HG03025 (cell line): Measurements from ENCODE around the gene DLG2.
"Not testable (repeated sequence)": the region's sequence is repeated elsewhere in the genome, so short reads cannot be mapped to it uniquely, and the experiment has no call there.

ENCODE experiments used
- ATAC-seq: cut with Tn5 transposase; IDR thresholded peaks from one replicate; pipeline ENCODE4 v1.9.1; 2021; ENCODE audit warnings: mild to moderate bottlenecking, moderate library complexity; ENCODE audit not compliant: unreplicated experiment, low FRiP score

Gene DLG2

GRCh38 chr11:84819128-84819527 lies 808.0 kb downstream of the DLG2 start:
- ATAC-seq = no peak

GRCh38 chr11:84817998-84818397 lies 809.1 kb downstream of the DLG2 start:
- no peak for ATAC-seq

- ATAC-seq = no peak
These were observed 814.6 kb downstream of the DLG2 start for GRCh38 chr11:84812471-84812969.

GRCh38 chr11:84806354-84806753 lies 820.8 kb downstream of the DLG2 start:
- no peak for ATAC-seq

- no peak for ATAC-seq
These were observed 823.1 kb downstream of the DLG2 start for GRCh38 chr11:84804041-84804440.

- ATAC-seq = no peak
These were observed 826.3 kb downstream of the DLG2 start for GRCh38 chr11:84800755-84801346.

- ATAC-seq = no peak
These were observed 828.0 kb downstream of the DLG2 start for GRCh38 chr11:84799112-84799511.

- ATAC-seq = no peak
These were observed 831.4 kb downstream of the DLG2 start for GRCh38 chr11:84795698-84796097.

GRCh38 chr11:84794663-84795443 lies 832.3 kb downstream of the DLG2 start:
- ATAC-seq = no peak

GRCh38 chr11:84793318-84793717 lies 833.8 kb downstream of the DLG2 start:
- ATAC-seq = no peak

- no peak for ATAC-seq
These were observed 836.2 kb downstream of the DLG2 start for GRCh38 chr11:84790849-84791427.

- no peak for ATAC-seq
These were observed 838.9 kb downstream of the DLG2 start for GRCh38 chr11:84788220-84788619.

GRCh38 chr11:84784158-84784557 lies 843.0 kb downstream of the DLG2 start:
- not testable (repeated sequence) for ATAC-seq

- no peak for ATAC-seq
These were observed 846.4 kb downstream of the DLG2 start for GRCh38 chr11:84780689-84781293.

- no peak for ATAC-seq
These were observed 851.6 kb downstream of the DLG2 start for GRCh38 chr11:84775503-84775902.

GRCh38 chr11:84763931-84764330 lies 863.2 kb downstream of the DLG2 start:
- no peak for ATAC-seq

GRCh38 chr11:84757711-84758110 lies 869.4 kb downstream of the DLG2 start:
- no peak for ATAC-seq

GRCh38 chr11:84751371-84751770 lies 875.8 kb downstream of the DLG2 start:
- no peak for ATAC-seq

GRCh38 chr11:84747871-84748270 lies 879.3 kb downstream of the DLG2 start:
- ATAC-seq = no peak

- no peak for ATAC-seq
These were observed 887.1 kb downstream of the DLG2 start for GRCh38 chr11:84740050-84740449.

GRCh38 chr11:84724256-84724655 lies 902.9 kb downstream of the DLG2 start:
- no peak for ATAC-seq
